Endothelial cell of umbilical vein (primary cell): ENCODE results near the gene PI4KA. TPM values are rescaled to one million over a fixed set of nuclear protein-coding genes. Genes with fewer than 3 reads are reported as not detected.

ENCODE experiments used
- BruUV-seq: library from RNA; stranded (reverse); fragments of 400-500 nt; replicated peaks from 2 replicates; lab custom pipeline; 2021; lab: Mats Ljungman, UMichigan
- CTCF ChIA-PET: fragments of 300-600, 350-600 bp; sonication (Branson Sonifier 250); formaldehyde crosslinking; loops from one replicate; lab custom pipeline; 2021; ENCODE audit warnings: antibody characterized with exemption, inconsistent platforms; lab: Charles Lee
- POLR2A ChIA-PET: fragments of 300-600, 350-600 bp; sonication (Branson Sonifier 250); formaldehyde crosslinking; loops from one replicate; lab custom pipeline; 2021; ENCODE audit warnings: antibody characterized with exemption, inconsistent platforms; lab: Charles Lee
- DNase-seq: peaks from one replicate; pipeline ENCODE4 v3.0.0-alpha.2; 2011; ENCODE audit warnings: low read depth, low spot score
- FAIRE-seq: peaks from 2 replicates; lab custom pipeline; 2011; peaks lifted over from hg19 to GRCh38; lab: Jason Lieb, UNC
- H2AFZ ChIP-seq: 2 replicates; pipeline ENCODE4 v1.6.0; 2012; ENCODE audit warnings: low read depth, low read length, control low read depth, inconsistent platforms
- H3K27ac ChIP-seq: 2 replicates; pipeline ENCODE4 v1.5.1; 2011; ENCODE audit warnings: low read depth, mild to moderate bottlenecking, control low read depth, low read length, moderate library complexity; ENCODE audit not compliant: insufficient read depth
- H3K27me3 ChIP-seq, 2 experiments: 2 replicates each; pipeline versions ENCODE4 v1.6.0 to v1.6.1; 2011; ENCODE audit warnings: low read length in 2 of 2, mixed read lengths in 1 of 2; ENCODE audit not compliant: control insufficient read depth in 2 of 2, insufficient read depth in 2 of 2
- H3K36me3 ChIP-seq, 2 experiments: 2 replicates in 1 of 2; 3 replicates in 1 of 2; pipeline ENCODE4 v1.5.1; 2011; ENCODE audit warnings: low read length in 2 of 2, mild to moderate bottlenecking in 1 of 2, moderate library complexity in 1 of 2; ENCODE audit not compliant: control insufficient read depth in 2 of 2, insufficient read depth in 2 of 2; ENCODE audit errors: extremely low read depth in 1 of 2
- H3K4me1 ChIP-seq: 3 replicates; pipeline ENCODE4 v1.5.1; 2011; ENCODE audit warnings: mild to moderate bottlenecking, low read length; ENCODE audit not compliant: control insufficient read depth, insufficient read depth; ENCODE audit errors: extremely low read depth
- H3K4me2 ChIP-seq: 2 replicates; pipeline ENCODE4 v1.6.1; 2011; ENCODE audit warnings: low read length, control low read depth, mixed read lengths; ENCODE audit not compliant: insufficient read depth
- H3K4me3 ChIP-seq, 3 experiments: fragments of 200-600 bp in 1 of 3; sonication (generic), shearing (Covaris generic) in 1 of 3; replicated peaks in 1 of 3; 2 replicates each; pipeline ENCODE4 v1.5.1; 2011 to 2016; ENCODE audit warnings: control low read depth in 3 of 3, low read length in 3 of 3, mild to moderate bottlenecking in 2 of 3, inconsistent platforms in 1 of 3, low read depth in 1 of 3, moderate library complexity in 1 of 3; ENCODE audit not compliant: insufficient read depth in 1 of 3
- H3K79me2 ChIP-seq: 2 replicates; pipeline ENCODE4 v1.6.0; 2012; ENCODE audit warnings: low read length, inconsistent platforms; ENCODE audit not compliant: control insufficient read depth, insufficient read depth
- H3K9ac ChIP-seq: replicated peaks from 2 replicates; pipeline ENCODE3; 2011; ENCODE audit warnings: low read length, control low read depth; ENCODE audit not compliant: insufficient read depth; ENCODE audit errors: extremely low read depth
- H3K9me1 ChIP-seq: replicated peaks from 3 replicates; pipeline ENCODE4 v1.6.0; 2011; ENCODE audit warnings: mild to moderate bottlenecking, low read length; ENCODE audit not compliant: control insufficient read depth, insufficient read depth; ENCODE audit errors: extremely low read depth
- H3K9me3 ChIP-seq: replicated peaks from 2 replicates; pipeline ENCODE4 v1.5.1; 2012; ENCODE audit warnings: low read length, inconsistent platforms; ENCODE audit not compliant: control insufficient read depth, insufficient read depth
- H4K20me1 ChIP-seq: replicated peaks from 2 replicates; pipeline ENCODE3; 2011; ENCODE audit warnings: mild to moderate bottlenecking, low read length; ENCODE audit not compliant: control insufficient read depth, insufficient read depth; ENCODE audit errors: extremely low read depth
- CTCF ChIP-seq, 2 donors: IDR thresholded peaks; 1 replicate in 1 of 2; 2 replicates in 1 of 2; pipeline ENCODE4 v1.5.1; 2011; ENCODE audit warnings: low read length in 2 of 2, mild to moderate bottlenecking in 2 of 2, moderate library complexity in 2 of 2, control low read depth in 1 of 2, inconsistent platforms in 1 of 2, low read depth in 1 of 2; ENCODE audit not compliant: insufficient read depth in 1 of 2; ENCODE audit errors: extremely low read depth in 1 of 2
- EZH2 ChIP-seq: IDR thresholded peaks from 2 replicates; pipeline ENCODE4 v1.6.1; 2012; ENCODE audit warnings: borderline replicate concordance, low read depth, mild to moderate bottlenecking, moderate library complexity, low read length, inconsistent platforms; ENCODE audit not compliant: severe bottlenecking
- FOS ChIP-seq: IDR thresholded peaks from 2 replicates; pipeline ENCODE4 v1.6.1; 2011; ENCODE audit warnings: mild to moderate bottlenecking, low read length, moderate library complexity, borderline replicate concordance; ENCODE audit not compliant: insufficient read depth
- GATA2 ChIP-seq: IDR thresholded peaks from 2 replicates; pipeline ENCODE4 v1.7.0; 2011; ENCODE audit warnings: low read depth, mild to moderate bottlenecking, moderate library complexity, mixed read lengths, low read length; ENCODE audit not compliant: insufficient read length, insufficient read depth
- JUN ChIP-seq: IDR thresholded peaks from 2 replicates; pipeline ENCODE4 v1.6.1; 2011; ENCODE audit warnings: borderline replicate concordance, low read depth; ENCODE audit not compliant: insufficient read length, insufficient read depth
- MAX ChIP-seq: IDR thresholded peaks from 2 replicates; pipeline ENCODE4 v1.6.1; 2011; ENCODE audit not compliant: insufficient read depth, insufficient read length
- MYC ChIP-seq: IDR thresholded peaks from one replicate; pipeline ENCODE4 v1.6.1; 2011; ENCODE audit warnings: mild to moderate bottlenecking, low read depth, low read length
- POLR2A ChIP-seq: IDR thresholded peaks from 2 replicates; pipeline ENCODE4 v1.6.1; 2012; ENCODE audit warnings: low read depth, mild to moderate bottlenecking, control low read depth, low read length
- POLR2AphosphoS5 ChIP-seq: IDR thresholded peaks from 2 replicates; pipeline ENCODE4 v1.6.1; 2012; ENCODE audit warnings: low read depth, mild to moderate bottlenecking, control low read depth, low read length, moderate library complexity; ENCODE audit not compliant: insufficient read depth
- dilution Hi-C: fragments of 300-500 bp; cut with MboI; formaldehyde crosslinking; loops from one replicate; pipeline ENCODE4 v1.15.0; 2019; ENCODE audit warnings: low sequenced_read_pairs; ENCODE audit not compliant: extremely low pct_ligation_motif_present
- intact Hi-C: fragments of 100-400 bp; cut with micrococcal nuclease; formaldehyde crosslinking; loops from one replicate; pipeline ENCODE4 v1.10.0; 2022
- polyA plus RNA-seq, 4 experiments: library from polyadenylated mRNA; depleted of rRNA in 3 of 4; stranded (reverse) in 3 of 4; unstranded in 1 of 4; fragments of >200 nt; gene quantifications; 2 replicates each; pipeline versions ENCODE4 v1.2.1 to v1.2.3, GENCODE V29; 2011 to 2012; ENCODE audit warnings: missing spikeins in 1 of 4
- total RNA-seq: library from RNA; stranded (reverse); gene quantifications from 2 replicates; pipeline ENCODE4 v1.2.3, GENCODE V29; 2021

PI4KA gene
- total and polyA plus RNA-seq, 2 donors (not counting 3 experiments of a cell fraction or from before 2014, with no cell fraction given) = 28.9 to 56.4 TPM

GRCh38 chr22:20742764-20743163 lies 115.8 kb downstream of the PI4KA start:
- no peak overlapping the region for H2AFZ ChIP-seq
- no peak overlapping the region for H3K4me3 ChIP-seq
- no peak for DNase-seq
- H3K4me2 ChIP-seq = no peak overlapping the region
- TF ChIP-seq CTCF (IDR thresholded peaks at IDR 0.05; ENCODE audit: extremely low read depth in 1 of 2, insufficient read depth in 1 of 2, low read depth in 1 of 2, low read length in 2 of 2) (no peak), MYC (no peak), GATA2 (no peak), FOS (no peak), JUN (no peak), EZH2 (no peak), POLR2A (no peak), POLR2AphosphoS5 (no peak), MAX (no peak)
- intact Hi-C loops (loop anchor here (1.0 kb wide), 1 partner anchor 136 kb away; no protein-coding TSS in a partner anchor), dilution Hi-C loops (no loop called here)
- POLR2A ChIA-PET = no interaction called here
- H3K9ac ChIP-seq = no peak overlapping the region
- no peak for FAIRE-seq
- H3K27me3 ChIP-seq = no peaks in the 10 kb centered on the region
- no peaks in the 10 kb centered on the region for H3K9me1 ChIP-seq
- CTCF ChIA-PET = interaction anchor here (0.8 to 3.5 kb wide), 11 partner anchors 9 to 324 kb away, joined by 3 to 26 read pairs (median 7); no protein-coding TSS in a partner anchor
- BruUV-seq = no TSS peak
- no peaks in the 10 kb centered on the region for H3K9me3 ChIP-seq
- peaks cover 3% of the 10 kb centered on the region for H3K4me1 ChIP-seq
- no peaks in the 10 kb centered on the region for H4K20me1 ChIP-seq
- no peaks in the 10 kb centered on the region for H3K79me2 ChIP-seq
- peaks cover 4 to 6% of the 10 kb centered on the region in 2 experiments for H3K36me3 ChIP-seq
- no peak overlapping the region for H3K27ac ChIP-seq
